Liver (tissue), 9 donors: Measurements from ENCODE around the gene ERN1. TPM values are rescaled to one million over a fixed set of nuclear protein-coding genes. Genes with fewer than 3 reads are reported as not detected.

Experiments
- DNase-seq: peaks from one replicate; pipeline ENCODE4 v3.0.0-alpha.2; 2017; ENCODE audit warnings: low spot score
- H3K27ac ChIP-seq, 2 donors: one replicate each; pipeline ENCODE4 v1.7.0; 2013; ENCODE audit warnings: inconsistent platforms in 2 of 2, low read length in 2 of 2, control low read depth in 1 of 2, low read depth in 1 of 2, mild to moderate bottlenecking in 1 of 2
- H3K27me3 ChIP-seq, 4 donors: one replicate each; pipeline versions ENCODE4 v1.6.1 to v1.7.0; 2013; ENCODE audit warnings: low read length in 3 of 4, inconsistent platforms in 1 of 4, mild to moderate bottlenecking in 1 of 4, moderate library complexity in 1 of 4; ENCODE audit not compliant: control insufficient read depth in 4 of 4, insufficient read depth in 4 of 4
- H3K36me3 ChIP-seq, 4 donors: one replicate each; pipeline versions ENCODE4 v1.6.1 to v1.7.0; 2013; ENCODE audit warnings: low read length in 3 of 4, mild to moderate bottlenecking in 3 of 4, low read depth in 1 of 4, moderate library complexity in 1 of 4; ENCODE audit not compliant: control insufficient read depth in 4 of 4, insufficient read depth in 3 of 4
- H3K4me1 ChIP-seq, 4 donors: one replicate each; pipeline versions ENCODE4 v1.6.1 to v1.7.0; 2013; ENCODE audit warnings: low read length in 3 of 4, mild to moderate bottlenecking in 3 of 4, moderate library complexity in 1 of 4; ENCODE audit not compliant: control insufficient read depth in 4 of 4, insufficient read depth in 4 of 4
- H3K4me3 ChIP-seq, 3 donors: one replicate each; pipeline versions ENCODE4 v1.6.1 to v1.7.0; 2013; ENCODE audit warnings: low read length in 3 of 3, control low read depth in 1 of 3, low read depth in 1 of 3, mild to moderate bottlenecking in 1 of 3
- H3K9ac ChIP-seq, 2 donors: one replicate each; pipeline ENCODE4 v1.7.0; 2013; ENCODE audit warnings: low read length in 2 of 2, mild to moderate bottlenecking in 2 of 2, moderate library complexity in 2 of 2, control low read depth in 1 of 2, low read depth in 1 of 2
- H3K9me3 ChIP-seq, 4 donors: one replicate each; pipeline versions ENCODE4 v1.6.1 to v1.7.0; 2013; ENCODE audit warnings: low read length in 3 of 4; ENCODE audit not compliant: control insufficient read depth in 4 of 4
- EGR1 ChIP-seq, 2 donors: IDR thresholded peaks; 2 replicates each; pipeline ENCODE4 v1.6.1; 2016 to 2018; ENCODE audit warnings: antibody characterized with exemption in 2 of 2, low read depth in 2 of 2
- FOXA1 ChIP-seq: IDR thresholded peaks from 2 replicates; pipeline ENCODE4 v1.6.1; 2016; ENCODE audit warnings: antibody characterized with exemption
- FOXA2 ChIP-seq: IDR thresholded peaks from 2 replicates; pipeline ENCODE4 v1.6.1; 2016; ENCODE audit warnings: antibody characterized with exemption
- GABPA ChIP-seq, 2 donors: IDR thresholded peaks in 1 of 2; conservative IDR thresholded peaks in 1 of 2; 2 replicates each; pipeline ENCODE4 v1.6.1; 2016; ENCODE audit warnings: antibody characterized with exemption in 2 of 2, mild to moderate bottlenecking in 1 of 2, moderate library complexity in 1 of 2
- HNF4G ChIP-seq: IDR thresholded peaks from 2 replicates; pipeline ENCODE4 v1.6.1; 2016; ENCODE audit warnings: antibody characterized with exemption
- JUND ChIP-seq, 2 donors: IDR thresholded peaks; 2 replicates each; pipeline ENCODE4 v1.6.1; 2016; ENCODE audit warnings: antibody characterized with exemption in 2 of 2
- NR2F2 ChIP-seq: IDR thresholded peaks from 2 replicates; pipeline ENCODE4 v1.6.1; 2016; ENCODE audit warnings: antibody characterized with exemption
- RAD21 ChIP-seq, 2 donors: IDR thresholded peaks; 2 replicates each; pipeline ENCODE4 v1.6.1; 2016; ENCODE audit warnings: antibody characterized with exemption in 2 of 2, mild to moderate bottlenecking in 2 of 2
- SP1 ChIP-seq: IDR thresholded peaks from 2 replicates; pipeline ENCODE4 v1.6.1; 2018; ENCODE audit warnings: antibody characterized with exemption, mild to moderate bottlenecking
- TAF1 ChIP-seq: conservative IDR thresholded peaks from 2 replicates; pipeline ENCODE4 v1.6.1; 2016; ENCODE audit warnings: antibody characterized with exemption, mild to moderate bottlenecking
- YY1 ChIP-seq: IDR thresholded peaks from 2 replicates; pipeline ENCODE4 v1.6.1; 2016; ENCODE audit warnings: antibody characterized with exemption, mild to moderate bottlenecking
- ZBTB33 ChIP-seq: IDR thresholded peaks from 2 replicates; pipeline ENCODE4 v1.6.1; 2016; ENCODE audit warnings: antibody characterized with exemption
- WGBS: extraction: QIAGEN DNeasy Blood & Tissue Kit; methylation state at CpG from one replicate; pipeline ENCODE4 v1.1.7; 2013; 5-methylcytosine and 5-hydroxymethylcytosine counted together
- polyA plus RNA-seq, 2 donors: library from polyadenylated mRNA; stranded (reverse) in 1 of 2; unstranded in 1 of 2; fragments of 200-250 nt in 1 of 2; fragments of >200 nt in 1 of 2; fragmentation: Nextera tagmentation in 1 of 2; extraction: Ambion mirVana in 1 of 2; gene quantifications; one replicate each; pipeline versions ENCODE4 v1.2.1 to v1.2.3, GENCODE V29; 2013 to 2015
- total RNA-seq, 2 donors: library from RNA; depleted of rRNA; stranded (reverse); fragments of >200 nt; gene quantifications; one replicate each; pipeline ENCODE4 v1.2.3, GENCODE V29; 2014
- TF ChIP-seq, protein P1 (sequence below): IDR thresholded peaks from 2 replicates; pipeline ENCODE4 v1.6.1; 2016; ENCODE audit warnings: antibody characterized with exemption, mild to moderate bottlenecking
- TF ChIP-seq, protein P2 (sequence below): fragments of 150-350 bp; IDR thresholded peaks from 2 replicates; pipeline ENCODE4 v1.5.1; 2017; ENCODE audit warnings: improper control_type of control experiment, low read depth, low read length; ENCODE audit not compliant: missing input control
- TF ChIP-seq, protein P3 (sequence below): IDR thresholded peaks from 2 replicates; pipeline ENCODE4 v1.6.1; 2016; ENCODE audit warnings: antibody characterized with exemption
- donor health status: healthy.
- donor health status: healthy.
- donor health status: healthy.
- donor health status: healthy.
- donor health status: healthy.

Gene ERN1
- total and polyA plus RNA-seq, 4 donors, result 6.3 to 35.1 (median 14.9) TPM

DNA sequence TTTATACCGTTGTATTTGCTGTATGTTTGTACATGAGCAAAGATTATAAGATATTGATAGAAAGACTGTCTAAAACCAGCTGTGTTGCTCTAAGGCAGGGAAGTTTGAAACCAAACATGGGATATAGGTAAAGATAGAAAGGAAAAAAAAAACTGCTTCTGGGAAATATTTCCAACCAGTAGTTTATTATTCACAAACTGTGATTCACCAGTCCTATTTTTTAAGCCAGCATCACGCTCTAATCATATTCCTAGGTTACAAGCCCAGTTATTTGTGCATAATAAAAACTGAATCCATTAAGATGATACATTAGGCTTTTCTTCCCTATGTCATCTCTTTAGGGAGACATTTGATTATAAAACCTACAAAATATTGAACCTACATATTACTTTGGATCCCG, 4.0 kb downstream of the ERN1 start (continued):
- TF ChIP-seq, protein P1, sequence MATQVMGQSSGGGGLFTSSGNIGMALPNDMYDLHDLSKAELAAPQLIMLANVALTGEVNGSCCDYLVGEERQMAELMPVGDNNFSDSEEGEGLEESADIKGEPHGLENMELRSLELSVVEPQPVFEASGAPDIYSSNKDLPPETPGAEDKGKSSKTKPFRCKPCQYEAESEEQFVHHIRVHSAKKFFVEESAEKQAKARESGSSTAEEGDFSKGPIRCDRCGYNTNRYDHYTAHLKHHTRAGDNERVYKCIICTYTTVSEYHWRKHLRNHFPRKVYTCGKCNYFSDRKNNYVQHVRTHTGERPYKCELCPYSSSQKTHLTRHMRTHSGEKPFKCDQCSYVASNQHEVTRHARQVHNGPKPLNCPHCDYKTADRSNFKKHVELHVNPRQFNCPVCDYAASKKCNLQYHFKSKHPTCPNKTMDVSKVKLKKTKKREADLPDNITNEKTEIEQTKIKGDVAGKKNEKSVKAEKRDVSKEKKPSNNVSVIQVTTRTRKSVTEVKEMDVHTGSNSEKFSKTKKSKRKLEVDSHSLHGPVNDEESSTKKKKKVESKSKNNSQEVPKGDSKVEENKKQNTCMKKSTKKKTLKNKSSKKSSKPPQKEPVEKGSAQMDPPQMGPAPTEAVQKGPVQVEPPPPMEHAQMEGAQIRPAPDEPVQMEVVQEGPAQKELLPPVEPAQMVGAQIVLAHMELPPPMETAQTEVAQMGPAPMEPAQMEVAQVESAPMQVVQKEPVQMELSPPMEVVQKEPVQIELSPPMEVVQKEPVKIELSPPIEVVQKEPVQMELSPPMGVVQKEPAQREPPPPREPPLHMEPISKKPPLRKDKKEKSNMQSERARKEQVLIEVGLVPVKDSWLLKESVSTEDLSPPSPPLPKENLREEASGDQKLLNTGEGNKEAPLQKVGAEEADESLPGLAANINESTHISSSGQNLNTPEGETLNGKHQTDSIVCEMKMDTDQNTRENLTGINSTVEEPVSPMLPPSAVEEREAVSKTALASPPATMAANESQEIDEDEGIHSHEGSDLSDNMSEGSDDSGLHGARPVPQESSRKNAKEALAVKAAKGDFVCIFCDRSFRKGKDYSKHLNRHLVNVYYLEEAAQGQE, result no peak

DNA sequence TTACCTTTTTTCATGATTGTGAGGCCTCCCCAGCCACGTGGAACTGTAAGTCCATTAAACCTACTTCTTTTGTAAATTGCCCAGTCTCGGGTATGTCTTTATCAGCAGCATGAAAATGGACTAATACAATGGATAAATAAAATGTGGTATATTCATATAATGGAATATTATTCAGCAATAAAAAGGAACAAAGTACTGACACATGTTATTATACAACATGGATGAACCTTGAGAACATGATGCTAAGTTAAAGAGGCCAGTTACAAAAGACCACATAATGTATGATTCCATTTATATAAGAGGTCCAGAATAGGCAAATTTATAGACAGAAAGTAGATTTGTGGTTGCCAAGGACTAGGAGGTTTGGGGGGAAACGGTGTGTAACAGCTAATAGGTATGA, 5.3 kb downstream of the ERN1 start:
- TF ChIP-seq RAD21 (IDR thresholded peaks at IDR 0.05) (no peak), ZBTB33 (no peak), TAF1 (no peak), GABPA (IDR thresholded peaks at IDR 0.05 in 1 of 2, conservative IDR thresholded peaks at IDR 0.05 in 1 of 2) (no peak), NR2F2 (no peak)
- TF ChIP-seq, protein P2, sequence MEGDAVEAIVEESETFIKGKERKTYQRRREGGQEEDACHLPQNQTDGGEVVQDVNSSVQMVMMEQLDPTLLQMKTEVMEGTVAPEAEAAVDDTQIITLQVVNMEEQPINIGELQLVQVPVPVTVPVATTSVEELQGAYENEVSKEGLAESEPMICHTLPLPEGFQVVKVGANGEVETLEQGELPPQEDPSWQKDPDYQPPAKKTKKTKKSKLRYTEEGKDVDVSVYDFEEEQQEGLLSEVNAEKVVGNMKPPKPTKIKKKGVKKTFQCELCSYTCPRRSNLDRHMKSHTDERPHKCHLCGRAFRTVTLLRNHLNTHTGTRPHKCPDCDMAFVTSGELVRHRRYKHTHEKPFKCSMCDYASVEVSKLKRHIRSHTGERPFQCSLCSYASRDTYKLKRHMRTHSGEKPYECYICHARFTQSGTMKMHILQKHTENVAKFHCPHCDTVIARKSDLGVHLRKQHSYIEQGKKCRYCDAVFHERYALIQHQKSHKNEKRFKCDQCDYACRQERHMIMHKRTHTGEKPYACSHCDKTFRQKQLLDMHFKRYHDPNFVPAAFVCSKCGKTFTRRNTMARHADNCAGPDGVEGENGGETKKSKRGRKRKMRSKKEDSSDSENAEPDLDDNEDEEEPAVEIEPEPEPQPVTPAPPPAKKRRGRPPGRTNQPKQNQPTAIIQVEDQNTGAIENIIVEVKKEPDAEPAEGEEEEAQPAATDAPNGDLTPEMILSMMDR, result no peak
- 94% methylated on average over 3 of the region's 3 CpGs for WGBS
- Histone ChIP-seq H3K27ac (no peak overlapping the region), H3K36me3 (peaks cover 0 to 5% (median under 1%) of the 10 kb centered on the region in 4 donors), H3K27me3 (no peaks in the 10 kb centered on the region), H3K9me3 (no peaks in the 10 kb centered on the region), H3K4me1 (peaks cover 24 to 45% (median 38%) of the 10 kb centered on the region in 4 donors), H3K9ac (no peak overlapping the region), H3K4me3 (no peak overlapping the region)
- no peak for DNase-seq

DNA sequence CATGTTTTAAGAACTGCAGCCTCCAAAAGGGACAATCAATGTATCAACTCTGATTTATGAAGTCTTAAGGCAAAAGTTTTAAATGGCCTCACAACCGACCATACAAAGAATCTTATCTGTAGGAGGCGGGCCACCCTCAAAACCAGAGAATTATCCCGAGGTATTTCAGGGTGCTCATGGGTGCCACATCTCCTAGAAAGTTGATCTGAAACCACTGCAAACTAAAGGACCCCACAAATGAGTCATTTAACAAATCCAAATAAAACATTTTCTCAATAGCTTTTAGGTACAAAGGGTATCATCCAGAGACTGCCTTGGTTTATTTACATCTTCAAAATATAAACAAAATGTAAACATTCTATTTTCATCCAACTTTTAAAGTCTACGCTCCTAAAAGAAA, 6.8 kb downstream of the ERN1 start:
- Histone ChIP-seq H3K27ac (peak overlapping the region in 1 of 2 donors; percentile 34), H3K36me3 (peaks cover 0 to 5% (median under 1%) of the 10 kb centered on the region in 4 donors), H3K9ac (no peak overlapping the region), H3K4me3 (no peak overlapping the region), H3K27me3 (no peaks in the 10 kb centered on the region), H3K9me3 (no peaks in the 10 kb centered on the region), H3K4me1 (peaks cover 27 to 53% (median 42%) of the 10 kb centered on the region in 4 donors)
- 69% methylated on average over 4 of the region's 4 CpGs for WGBS
- no peak for DNase-seq
- TF ChIP-seq YY1 (no peak), FOXA2 (no peak), ZBTB33 (no peak), SP1 (no peak), EGR1 (IDR thresholded peaks at IDR 0.05; ENCODE audit: low read depth in 2 of 2) (no peak), GABPA (IDR thresholded peaks at IDR 0.05 in 1 of 2, conservative IDR thresholded peaks at IDR 0.05 in 1 of 2) (no peak), HNF4G (no peak), JUND (IDR thresholded peaks at IDR 0.05) (no peak), FOXA1 (no peak)
- TF ChIP-seq, protein P1, result no peak
- TF ChIP-seq, protein P3, sequence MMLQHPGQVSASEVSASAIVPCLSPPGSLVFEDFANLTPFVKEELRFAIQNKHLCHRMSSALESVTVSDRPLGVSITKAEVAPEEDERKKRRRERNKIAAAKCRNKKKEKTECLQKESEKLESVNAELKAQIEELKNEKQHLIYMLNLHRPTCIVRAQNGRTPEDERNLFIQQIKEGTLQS, result no peak
